Neural cell (in vitro differentiated cells): ENCODE results near the gene IWS1. TPM values are rescaled to one million over a fixed set of nuclear protein-coding genes. Genes with fewer than 3 reads are reported as not detected.
"Not testable (repeated sequence)": the region's sequence is repeated elsewhere in the genome, so short reads cannot be mapped to it uniquely, and the experiment has no call there.

ENCODE experiments used
- H2AFZ ChIP-seq: fragments of 200-600, 300-800 bp; sonication (generic), shearing (Covaris generic); 2 replicates; pipeline ENCODE4 v1.6.0; 2014; ENCODE audit warnings: low read depth, mild to moderate bottlenecking, antibody characterized with exemption, low read length, moderate library complexity
- H3F3A ChIP-seq: fragments of 200-600 bp; shearing (Covaris generic); 2 replicates; pipeline ENCODE4 v1.6.1; 2016; ENCODE audit warnings: mild to moderate bottlenecking, moderate library complexity, mixed read lengths, antibody characterized with exemption, low read length; ENCODE audit not compliant: insufficient read depth, poor library complexity, severe bottlenecking
- H3K27ac ChIP-seq: fragments of 200-600, 300-800 bp; sonication (generic), shearing (Covaris generic); 2 replicates; pipeline ENCODE4 v1.5.1; 2014; ENCODE audit warnings: mild to moderate bottlenecking, low read length, moderate library complexity
- H3K27me3 ChIP-seq: fragments of 300-800, 200-600 bp; sonication (generic), shearing (Covaris generic); 2 replicates; pipeline ENCODE4 v1.6.0; 2014; ENCODE audit warnings: mild to moderate bottlenecking, low read depth, low read length, moderate library complexity; ENCODE audit not compliant: insufficient read depth
- H3K36me3 ChIP-seq: fragments of 300-800, 200-600 bp; sonication (generic), shearing (Covaris generic); 2 replicates; pipeline ENCODE4 v1.5.1; 2014; ENCODE audit warnings: mild to moderate bottlenecking, antibody characterized with exemption, low read length, moderate library complexity; ENCODE audit not compliant: insufficient read depth
- H3K4me2 ChIP-seq: fragments of 300-800, 200-600 bp; sonication (generic), shearing (Covaris generic); 2 replicates; pipeline ENCODE4 v1.6.0; 2014; ENCODE audit warnings: mild to moderate bottlenecking, low read length
- H3K4me3 ChIP-seq: fragments of 300-800, 200-600 bp; sonication (generic), shearing (Covaris generic); 2 replicates; pipeline ENCODE4 v1.5.1; 2014; ENCODE audit warnings: mild to moderate bottlenecking, low read length, moderate library complexity
- H3K79me2 ChIP-seq: fragments of 200-600 bp; shearing (Covaris generic); replicated peaks from 2 replicates; pipeline ENCODE4 v1.6.0; 2014; ENCODE audit warnings: mild to moderate bottlenecking, low read length, moderate library complexity; ENCODE audit not compliant: insufficient read depth
- H3K9ac ChIP-seq: fragments of 300-800, 200-600 bp; sonication (generic), shearing (Covaris generic); 2 replicates; pipeline ENCODE4 v1.6.1; 2016; ENCODE audit warnings: mild to moderate bottlenecking, low read length, mixed read lengths
- H3K9me2 ChIP-seq: fragments of 200-600 bp; shearing (Covaris generic); 2 replicates; pipeline ENCODE4 v1.6.1; 2016; ENCODE audit warnings: mild to moderate bottlenecking, low read length, mixed read lengths; ENCODE audit not compliant: insufficient read depth
- H3K9me3 ChIP-seq: fragments of 200-600, 300-800 bp; sonication (generic), shearing (Covaris generic); 2 replicates; pipeline ENCODE4 v1.6.1; 2016; ENCODE audit warnings: mild to moderate bottlenecking, mixed run types, low read length, moderate library complexity, mixed read lengths
- H4K20me1 ChIP-seq: fragments of 200-600 bp; shearing (Covaris generic); 2 replicates; pipeline ENCODE4 v1.6.1; 2016; ENCODE audit warnings: mild to moderate bottlenecking, mixed run types; ENCODE audit not compliant: insufficient read depth
- CTCF ChIP-seq: fragments of 450-650 bp; IDR thresholded peaks from 2 replicates; pipeline ENCODE4 v1.5.1; 2014; ENCODE audit warnings: antibody characterized with exemption, mild to moderate bottlenecking, moderate library complexity; ENCODE audit not compliant: poor library complexity, severe bottlenecking
- EP300 ChIP-seq: fragments of 450-650 bp; conservative IDR thresholded peaks from 2 replicates; pipeline ENCODE4 v1.6.1; 2014; ENCODE audit warnings: antibody characterized with exemption, mild to moderate bottlenecking, moderate library complexity; ENCODE audit not compliant: poor library complexity, severe bottlenecking
- EZH2 ChIP-seq: fragments of 200-600, 300-800 bp; shearing (Covaris generic), sonication (generic); IDR thresholded peaks from 2 replicates; pipeline ENCODE4 v1.6.1; 2014; ENCODE audit warnings: antibody characterized with exemption, low read length, borderline replicate concordance, mild to moderate bottlenecking; ENCODE audit not compliant: insufficient read depth, poor library complexity, severe bottlenecking
- MXI1 ChIP-seq: fragments of 450-650 bp; conservative IDR thresholded peaks from 2 replicates; pipeline ENCODE4 v1.6.1; 2014; ENCODE audit warnings: antibody characterized with exemption, mild to moderate bottlenecking; ENCODE audit not compliant: poor library complexity, severe bottlenecking
- POLR2AphosphoS5 ChIP-seq: IDR thresholded peaks from 2 replicates; pipeline ENCODE4 v1.6.1; 2012
- RAD21 ChIP-seq: fragments of 450-650 bp; conservative IDR thresholded peaks from 2 replicates; pipeline ENCODE4 v1.6.1; 2014; ENCODE audit warnings: antibody characterized with exemption, mild to moderate bottlenecking, moderate library complexity
- SMC3 ChIP-seq: fragments of 450-650 bp; conservative IDR thresholded peaks from 2 replicates; pipeline ENCODE4 v1.6.1; 2014; ENCODE audit warnings: antibody characterized with exemption, mild to moderate bottlenecking, moderate library complexity; ENCODE audit not compliant: poor library complexity
- TAF1 ChIP-seq: IDR thresholded peaks from 2 replicates; pipeline ENCODE4 v1.6.1; 2012; ENCODE audit warnings: low read depth
- polyA plus RNA-seq: library from polyadenylated mRNA; depleted of rRNA; stranded (reverse); fragments of >200 nt; gene quantifications from 2 replicates; pipeline ENCODE4 v1.2.3, GENCODE V29; 2014
- TF ChIP-seq, protein P1 (sequence below): IDR thresholded peaks from 2 replicates; pipeline ENCODE4 v1.6.1; 2012; ENCODE audit warnings: borderline replicate concordance

IWS1 gene
- polyA plus RNA-seq, 1 donor from 2014 or later: 49.3 TPM

DNA sequence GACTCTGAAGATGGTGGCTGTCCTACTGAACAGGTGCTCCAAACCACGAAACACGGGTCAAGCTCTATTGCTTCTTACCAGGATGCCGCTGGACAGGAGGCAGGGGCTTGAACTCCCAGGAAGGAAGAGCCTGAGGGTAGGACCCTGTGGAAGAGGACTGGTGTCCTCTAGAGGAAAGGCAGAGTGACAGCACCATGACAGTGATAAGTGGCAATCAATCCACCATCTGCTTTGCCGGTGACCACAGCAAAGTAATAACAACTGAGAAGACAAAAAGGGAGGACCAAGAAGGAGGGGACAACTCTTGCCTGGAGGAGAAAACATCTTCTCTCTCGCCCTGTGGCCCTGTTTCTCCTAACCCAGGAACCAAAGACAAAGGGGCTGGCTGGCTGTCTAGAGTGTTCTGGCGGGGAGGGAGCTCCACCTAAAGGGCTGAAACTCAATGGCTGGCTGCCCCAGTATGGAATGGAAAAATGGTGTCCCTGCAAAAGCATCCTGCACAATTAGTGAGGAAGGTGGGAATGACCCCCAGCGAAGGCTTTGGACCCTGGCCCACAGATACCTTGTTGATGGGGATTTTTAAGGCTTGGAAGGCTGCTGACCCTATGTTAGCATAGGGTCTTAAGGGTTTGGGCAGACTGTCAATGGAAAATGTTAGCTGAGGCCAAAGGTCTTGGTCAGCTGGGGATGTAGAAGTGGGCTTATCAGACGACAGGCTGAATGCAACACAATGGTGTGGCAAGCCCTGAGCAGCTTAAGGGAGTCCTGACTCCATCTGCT lies 72.7 kb downstream of the IWS1 start:
- Histone ChIP-seq H3K27me3 (no peaks in the 10 kb centered on the region), H3K4me2 (no peak overlapping the region), H4K20me1 (no peaks in the 10 kb centered on the region), H2AFZ (no peak overlapping the region), H3K9me3 (no peaks in the 10 kb centered on the region), H3K9me2 (no peaks in the 10 kb centered on the region), H3K36me3 (no peaks in the 10 kb centered on the region), H3F3A (no peaks in the 10 kb centered on the region), H3K79me2 (no peaks in the 10 kb centered on the region), H3K4me3 (no peak overlapping the region), H3K27ac (no peak overlapping the region), H3K9ac (no peak overlapping the region)
- TF ChIP-seq EP300 (no peak), RAD21 (no peak), TAF1 (no peak), MXI1 (no peak), EZH2 (no peak), SMC3 (no peak), CTCF (no peak)
- TF ChIP-seq, protein P1, sequence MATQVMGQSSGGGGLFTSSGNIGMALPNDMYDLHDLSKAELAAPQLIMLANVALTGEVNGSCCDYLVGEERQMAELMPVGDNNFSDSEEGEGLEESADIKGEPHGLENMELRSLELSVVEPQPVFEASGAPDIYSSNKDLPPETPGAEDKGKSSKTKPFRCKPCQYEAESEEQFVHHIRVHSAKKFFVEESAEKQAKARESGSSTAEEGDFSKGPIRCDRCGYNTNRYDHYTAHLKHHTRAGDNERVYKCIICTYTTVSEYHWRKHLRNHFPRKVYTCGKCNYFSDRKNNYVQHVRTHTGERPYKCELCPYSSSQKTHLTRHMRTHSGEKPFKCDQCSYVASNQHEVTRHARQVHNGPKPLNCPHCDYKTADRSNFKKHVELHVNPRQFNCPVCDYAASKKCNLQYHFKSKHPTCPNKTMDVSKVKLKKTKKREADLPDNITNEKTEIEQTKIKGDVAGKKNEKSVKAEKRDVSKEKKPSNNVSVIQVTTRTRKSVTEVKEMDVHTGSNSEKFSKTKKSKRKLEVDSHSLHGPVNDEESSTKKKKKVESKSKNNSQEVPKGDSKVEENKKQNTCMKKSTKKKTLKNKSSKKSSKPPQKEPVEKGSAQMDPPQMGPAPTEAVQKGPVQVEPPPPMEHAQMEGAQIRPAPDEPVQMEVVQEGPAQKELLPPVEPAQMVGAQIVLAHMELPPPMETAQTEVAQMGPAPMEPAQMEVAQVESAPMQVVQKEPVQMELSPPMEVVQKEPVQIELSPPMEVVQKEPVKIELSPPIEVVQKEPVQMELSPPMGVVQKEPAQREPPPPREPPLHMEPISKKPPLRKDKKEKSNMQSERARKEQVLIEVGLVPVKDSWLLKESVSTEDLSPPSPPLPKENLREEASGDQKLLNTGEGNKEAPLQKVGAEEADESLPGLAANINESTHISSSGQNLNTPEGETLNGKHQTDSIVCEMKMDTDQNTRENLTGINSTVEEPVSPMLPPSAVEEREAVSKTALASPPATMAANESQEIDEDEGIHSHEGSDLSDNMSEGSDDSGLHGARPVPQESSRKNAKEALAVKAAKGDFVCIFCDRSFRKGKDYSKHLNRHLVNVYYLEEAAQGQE: no peak

- no peak overlapping the region for H3K9ac ChIP-seq
- H3K27me3 ChIP-seq: no peaks in the 10 kb centered on the region
- TF ChIP-seq RAD21 (no peak), MXI1 (no peak), TAF1 (no peak), EZH2 (no peak), CTCF (no peak), POLR2AphosphoS5 (no peak), EP300 (no peak), SMC3 (no peak)
- TF ChIP-seq, protein P1: no peak
- no peak overlapping the region for H3K27ac ChIP-seq
- no peaks in the 10 kb centered on the region for H3K9me2 ChIP-seq
- no peaks in the 10 kb centered on the region for H3K79me2 ChIP-seq
- no peaks in the 10 kb centered on the region for H3F3A ChIP-seq
- H3K36me3 ChIP-seq: no peaks in the 10 kb centered on the region
- H3K4me3 ChIP-seq: no peak overlapping the region
- no peaks in the 10 kb centered on the region for H4K20me1 ChIP-seq
- no peak overlapping the region for H3K4me2 ChIP-seq
- H3K9me3 ChIP-seq: no peaks in the 10 kb centered on the region
- no peak overlapping the region for H2AFZ ChIP-seq
Measured at GRCh38 chr2:127453013-127453391, 73.3 kb downstream of the IWS1 start.

GRCh38 chr2:127452423-127452822 lies 73.9 kb downstream of the IWS1 start:
- not testable (repeated sequence) for H3K9me3 ChIP-seq, H3K27ac ChIP-seq, H3F3A ChIP-seq, H3K36me3 ChIP-seq, H3K9me2 ChIP-seq, H3K27me3 ChIP-seq, H4K20me1 ChIP-seq, H3K79me2 ChIP-seq, H3K4me2 ChIP-seq, H3K9ac ChIP-seq, H2AFZ ChIP-seq, H3K4me3 ChIP-seq
